Fibroblast of skin of right biceps (primary cell): ENCODE measurements around the gene SLC25A34.
"Not testable (repeated sequence)": the region's sequence is repeated elsewhere in the genome, so short reads cannot be mapped to it uniquely, and the experiment has no call there.

Source experiments
- DNase-seq: peaks from one replicate; pipeline ENCODE4 v3.0.0-alpha.2; 2013

SLC25A34 gene

GRCh38 chr1:15736038-15736891, at the start of gene SLC25A34:
TSS of gene SLC25A34 (plus strand) at chr1:15736258. CDS start at chr1:15736486, 228 bp downstream.
- no peak for DNase-seq

- DNase-seq: no peak
These were observed 48.6 kb upstream of the SLC25A34 start for GRCh38 chr1:15687446-15687845.

- no peak for DNase-seq
These were observed 45.7 kb upstream of the SLC25A34 start for GRCh38 chr1:15690317-15690716.

GRCh38 chr1:15691434-15692032, 44.5 kb upstream of the SLC25A34 start:
- no peak for DNase-seq

GRCh38 chr1:15692121-15692682, 43.9 kb upstream of the SLC25A34 start:
- no peak for DNase-seq

GRCh38 chr1:15693371-15693770, 42.7 kb upstream of the SLC25A34 start:
- no peak for DNase-seq

GRCh38 chr1:15696956-15697521, 39.0 kb upstream of the SLC25A34 start:
- no peak for DNase-seq

- DNase-seq: no peak
These were observed 37.9 kb upstream of the SLC25A34 start for GRCh38 chr1:15698201-15698600.

GRCh38 chr1:15699321-15699720, 36.7 kb upstream of the SLC25A34 start:
- not testable (repeated sequence) for DNase-seq

GRCh38 chr1:15700508-15700907, 35.5 kb upstream of the SLC25A34 start:
- DNase-seq: no peak

GRCh38 chr1:15701784-15702183, 34.3 kb upstream of the SLC25A34 start:
- DNase-seq: no peak

GRCh38 chr1:15702722-15703550, 33.1 kb upstream of the SLC25A34 start:
- DNase-seq: no peak

- peak; percentile 89 for DNase-seq
These were observed 32.5 kb upstream of the SLC25A34 start for GRCh38 chr1:15703562-15703961.

- DNase-seq: no peak
These were observed 31.4 kb upstream of the SLC25A34 start for GRCh38 chr1:15704526-15705183.

GRCh38 chr1:15705184-15705566, 30.9 kb upstream of the SLC25A34 start:
- no peak for DNase-seq

GRCh38 chr1:15706751-15707150, 29.3 kb upstream of the SLC25A34 start:
- no peak for DNase-seq

- DNase-seq: no peak
These were observed 28.7 kb upstream of the SLC25A34 start for GRCh38 chr1:15707239-15707925.

- no peak for DNase-seq
These were observed 27.4 kb upstream of the SLC25A34 start for GRCh38 chr1:15708486-15709137.

GRCh38 chr1:15709226-15709625, 26.8 kb upstream of the SLC25A34 start:
- no peak for DNase-seq

GRCh38 chr1:15712168-15712567, 23.9 kb upstream of the SLC25A34 start:
- no peak for DNase-seq
